ENCODE measurements around the gene RPN2.

The RPN2 gene

DNA sequence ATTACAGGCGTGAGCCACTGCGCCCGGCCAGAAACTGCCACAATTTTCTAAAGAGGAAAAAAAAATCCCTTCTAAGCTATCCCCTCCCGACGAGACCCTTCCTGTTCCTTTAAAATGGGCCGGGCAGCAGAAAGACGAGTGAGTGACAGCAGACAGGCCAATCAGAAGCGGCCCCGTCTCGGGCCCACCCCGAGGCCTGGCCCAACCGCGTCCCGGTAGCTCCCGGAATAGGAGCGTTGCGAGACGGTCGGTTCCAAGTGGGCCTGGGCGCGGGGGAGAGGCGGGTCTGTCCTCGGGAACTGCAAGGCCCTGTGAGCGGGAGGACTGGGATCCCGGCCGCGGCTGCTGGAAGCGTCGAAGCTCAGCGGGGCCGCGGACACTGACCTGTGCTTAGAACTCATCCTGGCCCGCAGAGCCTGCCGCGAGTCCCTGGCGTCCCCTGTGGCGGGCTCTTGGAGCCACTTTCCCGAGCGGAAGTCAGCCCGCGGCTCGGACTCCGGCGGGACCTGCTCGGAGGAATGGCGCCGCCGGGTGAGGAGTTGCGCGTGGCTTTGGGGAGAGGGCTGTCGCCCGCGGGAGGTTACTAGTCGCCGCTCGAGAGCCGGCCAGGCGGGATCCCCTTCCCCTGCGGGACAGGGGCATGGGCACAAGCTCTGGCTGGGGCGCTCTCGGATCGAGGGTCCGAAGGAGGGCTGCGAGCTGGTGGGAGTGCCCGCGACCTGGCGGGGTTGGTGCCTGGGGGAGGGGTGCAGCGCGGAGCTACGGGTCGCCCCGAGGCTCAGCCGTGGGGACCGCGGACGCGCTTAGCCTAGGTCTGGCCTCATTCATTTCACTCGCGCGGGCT is at the start of gene RPN2, which contains the start of gene MROH8:
TSS of gene RPN2 (plus strand) at position 492 of the 844 bp plus-strand sequence. CDS start at position 519, 27 bp downstream.
TSS of gene MROH8 (minus strand) at position 710 of the 844 bp plus-strand sequence.
- TF ChIP-seq, protein P1, sequence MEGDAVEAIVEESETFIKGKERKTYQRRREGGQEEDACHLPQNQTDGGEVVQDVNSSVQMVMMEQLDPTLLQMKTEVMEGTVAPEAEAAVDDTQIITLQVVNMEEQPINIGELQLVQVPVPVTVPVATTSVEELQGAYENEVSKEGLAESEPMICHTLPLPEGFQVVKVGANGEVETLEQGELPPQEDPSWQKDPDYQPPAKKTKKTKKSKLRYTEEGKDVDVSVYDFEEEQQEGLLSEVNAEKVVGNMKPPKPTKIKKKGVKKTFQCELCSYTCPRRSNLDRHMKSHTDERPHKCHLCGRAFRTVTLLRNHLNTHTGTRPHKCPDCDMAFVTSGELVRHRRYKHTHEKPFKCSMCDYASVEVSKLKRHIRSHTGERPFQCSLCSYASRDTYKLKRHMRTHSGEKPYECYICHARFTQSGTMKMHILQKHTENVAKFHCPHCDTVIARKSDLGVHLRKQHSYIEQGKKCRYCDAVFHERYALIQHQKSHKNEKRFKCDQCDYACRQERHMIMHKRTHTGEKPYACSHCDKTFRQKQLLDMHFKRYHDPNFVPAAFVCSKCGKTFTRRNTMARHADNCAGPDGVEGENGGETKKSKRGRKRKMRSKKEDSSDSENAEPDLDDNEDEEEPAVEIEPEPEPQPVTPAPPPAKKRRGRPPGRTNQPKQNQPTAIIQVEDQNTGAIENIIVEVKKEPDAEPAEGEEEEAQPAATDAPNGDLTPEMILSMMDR (conservative IDR thresholded peaks at IDR 0.05; ENCODE audit: control insufficient read depth, insufficient read depth, low read depth, low read length): no peak
- DNase-seq (ENCODE audit: low read depth): peak; percentile 96
- peak within 1 kb of the TSS; percentile 80 for H3K4me3 ChIP-seq (ENCODE audit: control insufficient read depth, low read depth, low read length)

DNA sequence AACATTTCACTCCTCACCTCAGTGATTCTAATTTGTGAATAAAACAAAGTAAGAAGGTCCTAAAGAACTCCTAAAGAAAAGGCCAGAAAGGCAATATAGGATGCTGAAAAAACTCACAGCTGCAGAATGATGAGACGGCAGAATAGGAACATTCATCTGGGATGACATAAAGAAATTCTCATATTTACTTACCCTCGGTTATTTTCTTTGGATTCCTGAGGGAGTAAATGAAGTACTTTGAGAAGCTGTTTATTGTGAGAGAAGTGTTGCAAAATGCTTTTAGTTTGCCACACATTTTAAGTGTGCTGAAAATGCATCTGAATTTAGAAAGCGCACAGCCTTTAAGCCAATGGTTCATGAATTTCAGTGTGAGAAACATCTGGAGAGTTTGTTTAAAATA is 47.6 kb upstream of the RPN2 start:
- TF ChIP-seq, protein P1 (conservative IDR thresholded peaks at IDR 0.05; ENCODE audit: control insufficient read depth, insufficient read depth, low read depth, low read length): no peak
- DNase-seq (ENCODE audit: low read depth): no peak
- no peak overlapping the region for H3K4me3 ChIP-seq (ENCODE audit: control insufficient read depth, low read depth, low read length)

GRCh38 chr20:37133952-37134351 is 45.2 kb upstream of the RPN2 start:
- DNase-seq (ENCODE audit: low read depth): no peak
- H3K4me3 ChIP-seq (ENCODE audit: control insufficient read depth, low read depth, low read length): no peak overlapping the region
- TF ChIP-seq, protein P1 (conservative IDR thresholded peaks at IDR 0.05; ENCODE audit: control insufficient read depth, insufficient read depth, low read depth, low read length): no peak

DNA sequence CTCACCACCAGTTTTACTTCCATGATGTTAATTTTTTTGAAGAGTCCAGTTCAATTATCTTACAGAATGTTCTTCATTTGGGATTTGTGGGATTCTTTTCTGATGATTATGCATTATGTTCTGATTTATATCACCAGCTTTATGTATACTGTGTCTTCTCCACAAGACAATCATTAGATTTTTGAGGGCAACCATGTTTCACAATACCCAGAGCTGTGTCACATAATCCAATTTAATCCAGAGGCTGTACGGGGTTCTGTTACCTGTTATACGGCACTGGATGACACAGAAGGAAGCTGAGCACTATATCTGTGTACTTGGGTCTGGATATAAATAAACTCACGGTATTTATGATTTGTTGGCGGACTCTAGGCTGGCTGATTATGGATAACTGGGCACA is 41.6 kb upstream of the RPN2 start:
- DNase-seq (ENCODE audit: low read depth): no peak
- TF ChIP-seq, protein P1 (conservative IDR thresholded peaks at IDR 0.05; ENCODE audit: control insufficient read depth, insufficient read depth, low read depth, low read length): no peak
- no peak overlapping the region for H3K4me3 ChIP-seq (ENCODE audit: control insufficient read depth, low read depth, low read length)

GRCh38 chr20:37142708-37143107 is 36.4 kb upstream of the RPN2 start:
- DNase-seq (ENCODE audit: low read depth): no peak
- TF ChIP-seq, protein P1 (conservative IDR thresholded peaks at IDR 0.05; ENCODE audit: control insufficient read depth, insufficient read depth, low read depth, low read length): no peak

DNA sequence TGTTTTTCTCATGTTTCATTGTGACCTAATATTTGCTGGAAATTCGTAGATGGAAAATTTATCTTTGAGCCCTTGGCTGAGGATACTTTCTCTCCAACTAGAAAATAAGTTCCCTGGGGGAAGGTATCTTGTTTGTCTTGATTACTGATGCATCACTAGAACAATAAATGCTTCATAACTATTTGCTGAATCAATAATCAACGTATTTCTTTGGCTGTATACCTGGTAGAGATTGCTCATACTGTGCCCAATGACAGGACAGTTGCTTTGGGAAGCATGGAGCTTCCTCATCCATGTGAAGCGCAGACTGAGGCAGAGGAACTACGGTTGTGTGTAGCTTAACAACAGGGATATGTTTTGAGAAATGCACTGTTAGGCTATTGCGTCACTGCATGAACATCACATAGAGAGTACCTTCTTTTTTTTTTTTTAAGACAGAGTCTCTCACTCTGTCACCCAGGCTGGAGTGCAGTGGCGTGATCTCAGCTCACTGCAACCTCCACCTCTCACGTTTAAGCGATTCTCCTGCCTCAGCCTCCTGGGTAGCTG is 34.2 kb upstream of the RPN2 start:
- H3K4me3 ChIP-seq (ENCODE audit: control insufficient read depth, low read depth, low read length): no peak overlapping the region
- DNase-seq (ENCODE audit: low read depth): no peak

More at GRCh38 chr20:37142708-37143107, 36.4 kb upstream of the RPN2 start:
- H3K4me3 ChIP-seq (ENCODE audit: control insufficient read depth, low read depth, low read length): no peak overlapping the region

More for the DNA sequence above, 34.2 kb upstream of the RPN2 start:
- TF ChIP-seq, protein P1 (conservative IDR thresholded peaks at IDR 0.05; ENCODE audit: control insufficient read depth, insufficient read depth, low read depth, low read length): no peak
